GM21717 (cell line): Measurements from ENCODE around the gene AHNAK.

Experiments used
- ATAC-seq: cut with Tn5 transposase; IDR thresholded peaks from one replicate; pipeline ENCODE4 v1.9.1; 2021; ENCODE audit warnings: mild to moderate bottlenecking, moderate library complexity; ENCODE audit not compliant: unreplicated experiment

The AHNAK gene

DNA sequence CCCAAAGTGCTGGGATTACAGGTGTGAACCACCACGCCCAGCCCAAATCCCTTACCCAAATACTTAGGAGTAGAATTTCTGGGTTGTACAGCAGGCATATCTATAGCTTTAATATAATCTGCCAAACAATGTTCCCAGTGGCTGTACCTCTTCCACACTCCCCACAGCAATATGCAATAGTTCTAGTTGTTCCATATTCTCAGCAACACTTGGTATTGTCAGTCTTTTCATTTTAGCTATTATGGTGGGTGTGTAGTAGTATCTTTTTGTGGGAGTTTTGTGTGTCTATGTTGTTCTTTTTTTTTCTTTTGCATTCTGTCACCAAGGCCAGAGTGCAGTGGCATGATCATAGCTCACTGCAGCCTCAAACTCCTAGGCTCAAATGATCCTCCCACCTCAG, 109.0 kb downstream of the AHNAK start:
- no peak for ATAC-seq

- ATAC-seq, result no peak
Measured at GRCh38 chr11:62435846-62436660, 110.6 kb downstream of the AHNAK start.

- no peak for ATAC-seq
Measured at GRCh38 chr11:62433904-62434276, 112.7 kb downstream of the AHNAK start.

- no peak for ATAC-seq
Measured at GRCh38 chr11:62433141-62433903, 113.3 kb downstream of the AHNAK start.

GRCh38 chr11:62432695-62433094, 113.9 kb downstream of the AHNAK start:
- ATAC-seq, result no peak

GRCh38 chr11:62431171-62431901, 115.3 kb downstream of the AHNAK start:
- no peak for ATAC-seq

DNA sequence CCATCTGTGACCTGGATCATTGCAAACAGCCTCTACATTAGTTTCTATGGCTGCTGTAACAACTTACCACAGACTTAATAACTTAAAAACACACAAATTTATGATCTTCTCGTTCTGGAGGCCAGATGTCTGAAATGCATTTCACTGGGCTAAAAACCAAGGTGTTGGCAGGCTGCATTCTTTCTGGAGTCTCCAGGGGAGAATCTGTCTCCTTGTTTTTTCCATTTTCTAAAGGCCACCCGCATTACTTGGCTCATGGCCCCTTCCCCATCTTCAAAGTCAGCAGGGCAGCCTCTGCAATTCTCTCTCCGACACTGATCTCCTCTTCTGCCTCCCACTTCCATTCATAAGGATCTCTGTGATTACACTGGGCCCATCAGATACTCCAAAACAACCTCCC, 116.2 kb downstream of the AHNAK start:
- ATAC-seq, result no peak

DNA sequence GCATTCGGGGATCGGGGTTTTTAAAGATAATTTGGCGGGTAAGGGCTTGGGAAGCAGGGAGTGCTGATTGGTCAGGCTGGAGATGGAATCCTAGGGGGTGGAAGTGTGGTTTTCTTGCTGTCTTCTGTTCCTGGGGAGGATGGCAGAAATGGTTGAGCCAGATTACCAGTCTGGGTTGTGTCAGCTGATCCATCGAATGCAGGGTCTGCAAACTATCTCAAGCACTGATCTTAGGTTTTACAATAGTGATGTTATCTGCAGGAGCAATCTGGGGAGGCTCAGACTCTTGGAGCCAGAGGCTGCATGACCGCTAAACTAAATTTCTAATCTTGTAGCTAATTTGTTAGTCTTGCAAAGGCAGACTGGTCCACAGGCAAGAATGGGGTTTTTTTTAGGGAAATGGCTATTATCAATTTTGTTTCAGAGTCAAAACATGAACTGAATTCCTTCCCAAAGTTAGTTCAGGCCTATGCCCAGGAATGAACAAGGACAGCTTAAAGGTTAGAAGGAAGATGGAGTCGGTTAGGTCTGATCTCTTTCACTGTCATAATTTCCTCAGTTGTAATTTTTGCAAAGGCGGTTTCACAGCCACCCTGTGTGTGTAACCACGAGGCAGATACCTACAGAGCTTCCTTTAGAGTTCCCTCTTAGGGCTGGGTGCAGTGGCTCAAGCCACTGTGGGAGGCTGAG, 117.6 kb downstream of the AHNAK start:
- ATAC-seq, result no peak

- no peak for ATAC-seq
Measured at GRCh38 chr11:62427630-62428233, 118.9 kb downstream of the AHNAK start.

DNA sequence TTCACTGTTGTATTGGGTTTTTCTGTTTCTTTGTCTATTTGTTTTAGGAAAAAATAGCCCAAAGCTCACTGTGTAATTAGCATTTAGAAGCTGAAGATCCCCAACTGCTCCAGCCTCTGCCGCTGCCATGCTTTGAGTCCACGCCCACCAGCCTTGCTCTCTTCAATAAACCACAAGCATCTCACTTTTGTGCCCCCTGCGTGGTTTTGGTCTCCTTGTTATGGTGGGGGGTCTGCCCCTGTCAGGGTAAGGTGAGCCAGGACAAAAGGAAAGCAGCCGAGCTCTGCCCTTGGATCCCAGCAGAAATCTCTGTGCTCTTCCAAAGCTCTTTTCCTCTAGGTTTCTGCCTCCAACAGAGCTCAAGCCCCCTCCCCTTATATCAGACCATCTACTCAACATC, 123.6 kb downstream of the AHNAK start:
- ATAC-seq, result no peak

- no peak for ATAC-seq
Measured at GRCh38 chr11:62421996-62422395, 124.6 kb downstream of the AHNAK start.

- no peak for ATAC-seq
Measured at GRCh38 chr11:62420882-62421281, 125.7 kb downstream of the AHNAK start.

GRCh38 chr11:62419943-62420342, 126.7 kb downstream of the AHNAK start:
- ATAC-seq, result no peak

- ATAC-seq, result no peak
Measured at GRCh38 chr11:62419314-62419929, 127.2 kb downstream of the AHNAK start.

DNA sequence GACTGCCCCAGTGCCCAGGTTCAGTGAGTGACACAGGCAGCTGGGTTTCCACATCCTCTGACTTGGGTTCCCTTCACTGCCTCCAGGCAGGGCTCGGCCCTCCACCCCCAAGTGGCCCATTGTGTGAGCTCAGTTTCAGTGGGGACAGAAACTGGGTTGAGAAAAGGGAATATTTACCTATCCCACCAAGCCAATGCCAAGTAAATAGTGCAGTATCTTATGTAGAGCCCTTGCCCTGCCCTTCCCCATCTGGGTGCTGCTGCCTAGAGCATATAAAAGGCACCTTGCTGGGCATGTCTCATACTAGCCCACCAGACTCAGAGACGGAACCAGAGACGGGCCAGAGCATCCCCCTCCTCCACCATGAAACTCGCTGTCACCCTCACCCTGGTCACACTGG, 127.9 kb downstream of the AHNAK start, which contains the start of gene SCGB1A1:
SCGB1A1 (plus strand) TSS at position 301 of the 400 bp plus-strand sequence; CDS start at position 364, 63 bp downstream.
- no peak for ATAC-seq

GRCh38 chr11:62418136-62418535, 128.5 kb downstream of the AHNAK start:
- no peak for ATAC-seq

GRCh38 chr11:62416596-62416995, 130.0 kb downstream of the AHNAK start:
- no peak for ATAC-seq

- no peak for ATAC-seq
Measured at GRCh38 chr11:62413060-62413696, 133.4 kb downstream of the AHNAK start.

- no peak for ATAC-seq
Measured at GRCh38 chr11:62411524-62411923, 135.1 kb downstream of the AHNAK start.

DNA sequence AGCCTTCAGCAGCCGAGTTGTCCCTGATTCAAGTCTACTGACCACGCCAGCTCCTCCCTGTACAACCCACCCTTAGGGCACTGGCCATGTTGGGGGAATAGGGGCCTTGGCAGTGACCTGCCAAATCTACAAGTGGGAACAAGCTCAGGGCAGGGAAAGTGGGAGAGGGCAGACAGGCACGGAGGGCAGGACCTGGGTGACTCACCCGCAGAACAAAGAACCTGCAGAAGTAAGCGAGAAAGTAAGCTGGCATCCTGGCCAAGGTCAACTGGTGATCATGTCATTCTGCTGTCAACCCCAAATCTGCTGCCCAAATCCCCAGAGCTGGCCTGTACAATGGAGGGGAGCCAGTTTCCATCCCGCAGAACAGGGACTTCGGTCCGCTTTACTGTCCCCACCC, 135.6 kb downstream of the AHNAK start:
- ATAC-seq, result no peak
